SK-N-SH treated with all-trans-retinoic acid at 6 μM for 48 hours (cell line): ENCODE measurements around the gene MMS19.

ENCODE experiments used
- CSDC2 ChIP-seq: fragments of 250-450 bp; sonication (Bioruptor Pico); IDR thresholded peaks from 2 replicates; pipeline ENCODE4 v1.5.0; 2020; ENCODE audit warnings: mild to moderate bottlenecking, moderate library complexity
- RARB ChIP-seq: fragments of 250-450 bp; sonication (Bioruptor Pico); IDR thresholded peaks from 2 replicates; pipeline ENCODE4 v1.8.0; 2021; ENCODE audit warnings: mild to moderate bottlenecking, moderate library complexity
- TCF4 ChIP-seq: fragments of 250-450 bp; sonication (Bioruptor Pico); IDR thresholded peaks from 2 replicates; pipeline ENCODE4 v1.8.0; 2021; ENCODE audit warnings: mild to moderate bottlenecking, moderate library complexity, borderline replicate concordance
- TOX ChIP-seq: fragments of 250-450 bp; sonication (Bioruptor Pico); IDR thresholded peaks from 2 replicates; pipeline ENCODE4 v1.8.0; 2021; ENCODE audit warnings: mild to moderate bottlenecking, moderate library complexity, borderline replicate concordance
- TF ChIP-seq, protein P1 (sequence below): fragments of 250-450 bp; sonication (Bioruptor Pico); IDR thresholded peaks from 2 replicates; pipeline ENCODE4 v1.8.0; 2020; ENCODE audit warnings: mild to moderate bottlenecking, moderate library complexity, borderline replicate concordance

GRCh38 chr10:97515271-97515978, 17.2 kb upstream of the MMS19 start:
- TF ChIP-seq TOX, result no peak
- TF ChIP-seq RARB, result no peak
- TF ChIP-seq CSDC2 (CRISPR knock-in tag), result no peak
- no peak for TF ChIP-seq TCF4 (CRISPR knock-in tag)
- TF ChIP-seq, protein P1, sequence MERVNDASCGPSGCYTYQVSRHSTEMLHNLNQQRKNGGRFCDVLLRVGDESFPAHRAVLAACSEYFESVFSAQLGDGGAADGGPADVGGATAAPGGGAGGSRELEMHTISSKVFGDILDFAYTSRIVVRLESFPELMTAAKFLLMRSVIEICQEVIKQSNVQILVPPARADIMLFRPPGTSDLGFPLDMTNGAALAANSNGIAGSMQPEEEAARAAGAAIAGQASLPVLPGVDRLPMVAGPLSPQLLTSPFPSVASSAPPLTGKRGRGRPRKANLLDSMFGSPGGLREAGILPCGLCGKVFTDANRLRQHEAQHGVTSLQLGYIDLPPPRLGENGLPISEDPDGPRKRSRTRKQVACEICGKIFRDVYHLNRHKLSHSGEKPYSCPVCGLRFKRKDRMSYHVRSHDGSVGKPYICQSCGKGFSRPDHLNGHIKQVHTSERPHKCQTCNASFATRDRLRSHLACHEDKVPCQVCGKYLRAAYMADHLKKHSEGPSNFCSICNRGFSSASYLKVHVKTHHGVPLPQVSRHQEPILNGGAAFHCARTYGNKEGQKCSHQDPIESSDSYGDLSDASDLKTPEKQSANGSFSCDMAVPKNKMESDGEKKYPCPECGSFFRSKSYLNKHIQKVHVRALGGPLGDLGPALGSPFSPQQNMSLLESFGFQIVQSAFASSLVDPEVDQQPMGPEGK (CRISPR knock-in tag), result no peak
